ENCODE data around the gene PRR13. TPM values are rescaled to one million over a fixed set of nuclear protein-coding genes. Genes with fewer than 3 reads are reported as not detected.

Gene PRR13
- total and polyA plus RNA-seq, 2 of the 13 experiments (the other 11 are each of a cell fraction or from before 2014, with no cell fraction given): 65.0 to 102 TPM

GRCh38 chr12:53451661-53452158, 10.2 kb downstream of the PRR13 start, which contains the start of gene PCBP2 (continued):
- TF ChIP-seq FOXP4 (CRISPR knock-in tag; IDR thresholded peaks at IDR 0.05): peak; percentile 72
- TF ChIP-seq IKZF5 (CRISPR knock-in tag; IDR thresholded peaks at IDR 0.05): peak; percentile 81
- TF ChIP-seq PITX1 (CRISPR knock-in tag; IDR thresholded peaks at IDR 0.05): peak; percentile 57
- no peak for TF ChIP-seq ZNF510 (CRISPR knock-in tag; IDR thresholded peaks at IDR 0.05; ENCODE audit: low read depth)
- no peak for TF ChIP-seq ZNF34 (CRISPR knock-in tag; IDR thresholded peaks at IDR 0.05; ENCODE audit: borderline replicate concordance)
- no peak for TF ChIP-seq ZNF558 (CRISPR knock-in tag; IDR thresholded peaks at IDR 0.05; ENCODE audit: borderline replicate concordance)
- peak; percentile 64; the same call in 1 of the 2 replicates for TF ChIP-seq ZKSCAN8 (CRISPR knock-in tag; IDR thresholded peaks at IDR 0.05; ENCODE audit: borderline replicate concordance)
- 0 out of 2 replicates have a peak, but pooled peaks have one; percentile 6 for TF ChIP-seq MXD1 (CRISPR knock-in tag; IDR thresholded peaks at IDR 0.05)
- peak; percentile 77 for TF ChIP-seq SP2 (CRISPR knock-in tag; IDR thresholded peaks at IDR 0.05)
- TF ChIP-seq ZNF740 (CRISPR knock-in tag; IDR thresholded peaks at IDR 0.05): peak; percentile 80
- peak; percentile 86; the same call in 1 of the 3 replicates for TF ChIP-seq MXI1 (IDR thresholded peaks at IDR 0.05; ENCODE audit: borderline replicate concordance, low read depth, low read length)
- no peak for TF ChIP-seq KDM1A (CRISPR knock-in tag; IDR thresholded peaks at IDR 0.05)
- no peak for TF ChIP-seq ZNF121 (CRISPR knock-in tag; IDR thresholded peaks at IDR 0.05)
- peak; percentile 78 for TF ChIP-seq PHF5A (CRISPR knock-in tag; IDR thresholded peaks at IDR 0.05; ENCODE audit: low read depth, unreplicated experiment)
- TF ChIP-seq PREB (CRISPR knock-in tag; IDR thresholded peaks at IDR 0.05): no peak
- no peak for TF ChIP-seq ZNF773 (CRISPR knock-in tag; IDR thresholded peaks at IDR 0.05; ENCODE audit: borderline replicate concordance)
- TF ChIP-seq PLSCR1 (CRISPR knock-in tag; IDR thresholded peaks at IDR 0.05; ENCODE audit: borderline replicate concordance): no peak
- TF ChIP-seq ZNF879 (CRISPR knock-in tag; IDR thresholded peaks at IDR 0.05): no peak
- TF ChIP-seq RXRB (CRISPR knock-in tag; IDR thresholded peaks at IDR 0.05; ENCODE audit: borderline replicate concordance): peak; percentile 63; the same call in 1 of the 2 replicates
- no peak for TF ChIP-seq SNAI1 (CRISPR knock-in tag; IDR thresholded peaks at IDR 0.05; ENCODE audit: borderline replicate concordance)
- no peak for TF ChIP-seq TRAFD1 (CRISPR knock-in tag; IDR thresholded peaks at IDR 0.05; ENCODE audit: borderline replicate concordance)

All from HepG2 (cell line).